ENCODE results near the gene CCL21. TPM values are rescaled to one million over a fixed set of nuclear protein-coding genes. Genes with fewer than 3 reads are reported as not detected.

Gene CCL21
- total RNA-seq, 1 donor from 2014 or later, result not detected

- Mint-ChIP-seq H3K4me3 (no peak overlapping the region), H3K9me3 (no peaks in the 10 kb centered on the region), H3K4me1 (ENCODE audit: low read depth) (no peaks in the 10 kb centered on the region), H3K36me3 (ENCODE audit: low read depth) (no peaks in the 10 kb centered on the region), H3K27ac (no peak overlapping the region), H3K27me3 (ENCODE audit: insufficient read depth) (peaks cover 4% of the 10 kb centered on the region)
- DNase-seq (ENCODE audit: low spot score), result no peak
- intact Hi-C loops (cut with micrococcal nuclease), result loop anchor here (1.0 kb wide), 1 partner anchor 26 kb away; no protein-coding TSS in a partner anchor
Measured at GRCh38 chr9:34675869-34676268, 34.1 kb downstream of the CCL21 start.

GRCh38 chr9:34675048-34675714, 34.8 kb downstream of the CCL21 start:
- Mint-ChIP-seq H3K27ac (no peak overlapping the region), H3K27me3 (ENCODE audit: insufficient read depth) (peaks cover 4% of the 10 kb centered on the region), H3K4me3 (no peak overlapping the region)

GRCh38 chr9:34674440-34674839, 35.5 kb downstream of the CCL21 start:
- Mint-ChIP-seq H3K36me3 (ENCODE audit: low read depth) (peaks cover 4% of the 10 kb centered on the region), H3K4me1 (ENCODE audit: low read depth) (no peaks in the 10 kb centered on the region), H3K27ac (no peak overlapping the region), H3K27me3 (ENCODE audit: insufficient read depth) (peaks cover 4% of the 10 kb centered on the region), H3K4me3 (no peak overlapping the region), H3K9me3 (peaks cover under 1% of the 10 kb centered on the region)
- no peak for DNase-seq (ENCODE audit: low spot score)
- intact Hi-C loops (cut with micrococcal nuclease), result no loop called here

More at GRCh38 chr9:34675048-34675714, 34.8 kb downstream of the CCL21 start:
- DNase-seq (ENCODE audit: low spot score), result peak; percentile 31
- Mint-ChIP-seq H3K4me1 (ENCODE audit: low read depth) (no peaks in the 10 kb centered on the region), H3K36me3 (ENCODE audit: low read depth) (peaks cover 4% of the 10 kb centered on the region), H3K9me3 (no peaks in the 10 kb centered on the region)
- intact Hi-C loops (cut with micrococcal nuclease), result loop anchor here (1.0 kb wide), 1 partner anchor 27 kb away; no protein-coding TSS in a partner anchor

- intact Hi-C loops (cut with micrococcal nuclease), result no loop called here
- Mint-ChIP-seq H3K27me3 (ENCODE audit: insufficient read depth) (peaks cover 4% of the 10 kb centered on the region), H3K27ac (no peak overlapping the region), H3K4me1 (ENCODE audit: low read depth) (no peaks in the 10 kb centered on the region), H3K36me3 (ENCODE audit: low read depth) (peaks cover 12% of the 10 kb centered on the region), H3K4me3 (no peak overlapping the region), H3K9me3 (peaks cover 5% of the 10 kb centered on the region)
- no peak for DNase-seq (ENCODE audit: low spot score)
Measured at GRCh38 chr9:34671307-34671706, 38.6 kb downstream of the CCL21 start.

- Mint-ChIP-seq H3K4me3 (no peak overlapping the region), H3K27me3 (ENCODE audit: insufficient read depth) (peaks cover 4% of the 10 kb centered on the region), H3K27ac (no peak overlapping the region), H3K4me1 (ENCODE audit: low read depth) (no peaks in the 10 kb centered on the region), H3K9me3 (peaks cover 5% of the 10 kb centered on the region), H3K36me3 (ENCODE audit: low read depth) (peaks cover 12% of the 10 kb centered on the region)
- intact Hi-C loops (cut with micrococcal nuclease), result loop anchor here (10.0 kb wide), 1 partner anchor 405 kb away; the partner anchor contains the start of genes FANCG and VCP
- no peak for DNase-seq (ENCODE audit: low spot score)
Measured at GRCh38 chr9:34669809-34670562, 40.0 kb downstream of the CCL21 start.

- peak overlapping the region; percentile 88 for H3K4me3 Mint-ChIP-seq
- peaks cover 22% of the 10 kb centered on the region for H3K36me3 Mint-ChIP-seq (ENCODE audit: low read depth)
- peak; percentile 86 for DNase-seq (ENCODE audit: low spot score)
- H3K27me3 Mint-ChIP-seq (ENCODE audit: insufficient read depth), result no peaks in the 10 kb centered on the region
- peaks cover 31% of the 10 kb centered on the region for H3K4me1 Mint-ChIP-seq (ENCODE audit: low read depth)
- peak overlapping the region; percentile 84 for H3K27ac Mint-ChIP-seq
- H3K9me3 Mint-ChIP-seq, result peaks cover 5% of the 10 kb centered on the region
- intact Hi-C loops (cut with micrococcal nuclease), result loop anchor here (1.0 to 10.0 kb wide), 10 partner anchors 19 to 487 kb away; partner anchors contain the start of genes DCTN3, DNAI1, DNAJB5 and FAM219A
Measured at GRCh38 chr9:34665381-34666250, 44.3 kb downstream of the CCL21 start.

- DNase-seq (ENCODE audit: low spot score), result no peak
- intact Hi-C loops (cut with micrococcal nuclease), result loop anchor here (1.0 to 10.0 kb wide), 8 partner anchors 19 to 451 kb away; partner anchors contain the start of genes DCTN3, DNAI1, DNAJB5 and FAM219A
- Mint-ChIP-seq H3K27me3 (ENCODE audit: insufficient read depth) (no peaks in the 10 kb centered on the region), H3K4me3 (peak overlapping the region; percentile 88), H3K4me1 (ENCODE audit: low read depth) (peaks cover 31% of the 10 kb centered on the region), H3K27ac (peak overlapping the region; percentile 84), H3K9me3 (peaks cover 5% of the 10 kb centered on the region), H3K36me3 (ENCODE audit: low read depth) (peaks cover 22% of the 10 kb centered on the region)
Measured at GRCh38 chr9:34665067-34665380, 44.9 kb downstream of the CCL21 start.

GRCh38 chr9:34664281-34665066, 45.5 kb downstream of the CCL21 start:
- Mint-ChIP-seq H3K27ac (peak overlapping the region; percentile 76), H3K4me1 (ENCODE audit: low read depth) (peaks cover 31% of the 10 kb centered on the region), H3K27me3 (ENCODE audit: insufficient read depth) (no peaks in the 10 kb centered on the region), H3K4me3 (peak overlapping the region; percentile 88), H3K9me3 (peaks cover 5% of the 10 kb centered on the region), H3K36me3 (ENCODE audit: low read depth) (peaks cover 22% of the 10 kb centered on the region)
- DNase-seq (ENCODE audit: low spot score), result peak; percentile 61
- intact Hi-C loops (cut with micrococcal nuclease), result loop anchor here (1.0 to 10.0 kb wide), 9 partner anchors 18 to 452 kb away; partner anchors contain the start of genes DCTN3, DNAI1, DNAJB5 and FAM219A

GRCh38 chr9:34663303-34663605, 46.7 kb downstream of the CCL21 start:
- intact Hi-C loops (cut with micrococcal nuclease), result loop anchor here (10.0 kb wide), 1 partner anchor 412 kb away; the partner anchor contains the start of genes FANCG and VCP
- Mint-ChIP-seq H3K9me3 (no peaks in the 10 kb centered on the region), H3K27ac (peak overlapping the region; percentile 80), H3K27me3 (ENCODE audit: insufficient read depth) (no peaks in the 10 kb centered on the region), H3K4me1 (ENCODE audit: low read depth) (peaks cover 31% of the 10 kb centered on the region), H3K36me3 (ENCODE audit: low read depth) (peaks cover 15% of the 10 kb centered on the region), H3K4me3 (no peak overlapping the region)
- DNase-seq (ENCODE audit: low spot score), result peak; percentile 5

- Mint-ChIP-seq H3K9me3 (no peaks in the 10 kb centered on the region), H3K27ac (peak within 1 kb of the TSS; percentile 80), H3K4me1 (ENCODE audit: low read depth) (peaks cover 31% of the 10 kb centered on the region), H3K4me3 (peak within 1 kb of the TSS; percentile 9), H3K36me3 (ENCODE audit: low read depth) (peaks cover 15% of the 10 kb centered on the region), H3K27me3 (ENCODE audit: insufficient read depth) (no peaks in the 10 kb centered on the region)
- intact Hi-C loops (cut with micrococcal nuclease), result loop anchor here (10.0 kb wide), 1 partner anchor 412 kb away; the partner anchor contains the start of genes FANCG and VCP
- DNase-seq (ENCODE audit: low spot score), result no peak
Measured at GRCh38 chr9:34662526-34663302, 47.2 kb downstream of the CCL21 start, which contains the start of gene CCL27. TSS of gene CCL27 (minus strand) at chr9:34662657. CDS start at chr9:34662633, 24 bp downstream.

GRCh38 chr9:34659592-34660253, 50.2 kb downstream of the CCL21 start:
- Mint-ChIP-seq H3K27me3 (ENCODE audit: insufficient read depth) (no peaks in the 10 kb centered on the region), H3K36me3 (ENCODE audit: low read depth) (peaks cover 16% of the 10 kb centered on the region), H3K4me3 (no peak overlapping the region), H3K9me3 (no peaks in the 10 kb centered on the region), H3K4me1 (ENCODE audit: low read depth) (peaks cover 28% of the 10 kb centered on the region), H3K27ac (no peak overlapping the region)
- no peak for DNase-seq (ENCODE audit: low spot score)
- intact Hi-C loops (cut with micrococcal nuclease), result loop anchor here (10.0 kb wide), 1 partner anchor 415 kb away; the partner anchor contains the start of genes FANCG and VCP
